GM23248 (cell line): ENCODE data around the gene TAF1C.

Source experiments
- EZH2 ChIP-seq: fragments of 200-600 bp; sonication (generic); IDR thresholded peaks from 2 replicates; pipeline ENCODE4 v1.6.1; 2018; ENCODE audit warnings: antibody characterized with exemption, mild to moderate bottlenecking; ENCODE audit not compliant: insufficient read depth, poor library complexity, severe bottlenecking
- EZH2phosphoT487 ChIP-seq: fragments of 200-600 bp; sonication (generic); IDR thresholded peaks from 2 replicates; pipeline ENCODE4 v1.6.1; 2018; ENCODE audit warnings: antibody characterized with exemption, moderate library complexity, mild to moderate bottlenecking, low read depth; ENCODE audit not compliant: insufficient read depth

DNA sequence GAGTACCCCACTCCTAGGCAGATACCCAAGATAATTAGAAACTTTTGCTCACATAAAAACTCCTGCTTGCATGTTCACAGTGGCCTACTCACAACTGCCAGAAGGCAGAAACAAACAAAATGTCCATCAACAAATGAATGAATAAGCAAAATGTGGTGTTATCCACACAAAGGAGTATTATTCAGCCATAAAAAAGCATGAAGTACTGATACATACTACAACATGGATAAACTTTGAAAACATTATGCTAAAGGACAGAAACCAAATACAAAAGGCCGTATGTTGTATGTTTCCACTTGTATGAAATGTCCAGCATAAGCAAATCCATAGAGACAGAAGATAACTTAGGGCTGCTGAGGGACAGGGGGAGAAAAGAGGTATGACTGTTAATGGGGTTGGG lies 43.8 kb downstream of the TAF1C start:
- TF ChIP-seq EZH2 (no peak), EZH2phosphoT487 (no peak)
